ENCODE measurements around the gene BEAN1. TPM values are rescaled to one million over a fixed set of nuclear protein-coding genes. Genes with fewer than 3 reads are reported as not detected.

BEAN1 gene
- polyA plus RNA-seq, 1 of the 3 experiments (the other 2 are of a cell fraction): 0.07 TPM

DNA sequence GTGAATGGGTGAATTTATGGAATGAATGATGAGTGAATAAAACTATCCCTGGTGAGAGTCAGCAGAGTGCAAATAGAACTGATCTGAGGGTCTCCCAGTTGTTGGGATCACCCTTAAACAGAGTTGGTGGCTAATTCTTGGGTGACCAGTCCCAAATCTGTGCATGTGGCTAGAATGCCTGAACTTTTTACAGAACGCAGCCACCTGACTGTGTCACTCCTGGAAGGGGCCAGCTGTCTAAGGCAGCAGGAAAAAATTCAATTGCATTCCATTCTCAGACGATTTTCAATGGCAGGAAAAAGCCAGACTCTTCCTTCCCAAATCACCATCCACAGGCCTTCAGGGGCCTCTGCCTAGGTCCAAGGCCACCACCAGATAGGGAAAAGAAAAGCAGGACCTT is 43.5 kb downstream of the BEAN1 start (continued):
- TF ChIP-seq RAD21 (IDR thresholded peaks at IDR 0.05; ENCODE audit: low read length) (no peak), YY1 (IDR thresholded peaks at IDR 0.05; ENCODE audit: low read depth) (no peak), FOXM1 (IDR thresholded peaks at IDR 0.05; ENCODE audit: low read depth) (no peak), GATA2 (CRISPR knock-in tag; IDR thresholded peaks at IDR 0.05) (no peak), EP300 (IDR thresholded peaks at IDR 0.05; ENCODE audit: borderline replicate concordance in 1 of 2, low read depth in 1 of 2, low read length in 1 of 2) (no peak), EZH2phosphoT487 (IDR thresholded peaks at IDR 0.05; ENCODE audit: borderline replicate concordance, low read depth) (no peak), NFIC (IDR thresholded peaks at IDR 0.05; ENCODE audit: borderline replicate concordance) (no peak), GABPA (IDR thresholded peaks at IDR 0.05; ENCODE audit: low read depth) (no peak)
- TF ChIP-seq, protein P1, sequence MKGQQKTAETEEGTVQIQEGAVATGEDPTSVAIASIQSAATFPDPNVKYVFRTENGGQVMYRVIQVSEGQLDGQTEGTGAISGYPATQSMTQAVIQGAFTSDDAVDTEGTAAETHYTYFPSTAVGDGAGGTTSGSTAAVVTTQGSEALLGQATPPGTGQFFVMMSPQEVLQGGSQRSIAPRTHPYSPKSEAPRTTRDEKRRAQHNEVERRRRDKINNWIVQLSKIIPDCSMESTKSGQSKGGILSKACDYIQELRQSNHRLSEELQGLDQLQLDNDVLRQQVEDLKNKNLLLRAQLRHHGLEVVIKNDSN (IDR thresholded peaks at IDR 0.05; ENCODE audit: borderline replicate concordance, low read depth): no peak

GRCh38 chr16:66471264-66471663 is 44.2 kb downstream of the BEAN1 start:
- H3K27me3 ChIP-seq (ENCODE audit: insufficient read depth): no peaks in the 10 kb centered on the region; the same call in 1 of the 2 replicates
- no peaks in the 10 kb centered on the region for H3K9me2 ChIP-seq
- H3K27ac ChIP-seq (ENCODE audit: low read depth in 2 of 2, low read length in 1 of 2): no peak overlapping the region
- no peak overlapping the region for H3K9ac ChIP-seq
- H3K4me3 ChIP-seq (ENCODE audit: low read depth in 2 of 2, low read length in 1 of 2): no peak overlapping the region
- WGBS (ENCODE audit: low lambda C conversion rate): 100% methylated on average over 4 of the region's 10 CpGs
- no peaks in the 10 kb centered on the region for H3K4me1 ChIP-seq (ENCODE audit: control insufficient read depth in 1 of 2, insufficient read depth in 2 of 2, low read depth in 1 of 2, low read length in 1 of 2)
- no peak overlapping the region for H2AFZ ChIP-seq (ENCODE audit: low read depth)
- TF ChIP-seq FOXM1 (IDR thresholded peaks at IDR 0.05; ENCODE audit: low read depth) (no peak), EP300 (IDR thresholded peaks at IDR 0.05; ENCODE audit: borderline replicate concordance in 1 of 2, low read depth in 1 of 2, low read length in 1 of 2) (no peak), TEAD4 (IDR thresholded peaks at IDR 0.05; ENCODE audit: borderline replicate concordance, insufficient read depth) (no peak), TAF1 (IDR thresholded peaks at IDR 0.05; ENCODE audit: borderline replicate concordance, low read depth, low read length) (no peak), ZBTB33 (IDR thresholded peaks at IDR 0.05; ENCODE audit: borderline replicate concordance, low read depth) (no peak), EZH2phosphoT487 (IDR thresholded peaks at IDR 0.05; ENCODE audit: borderline replicate concordance, low read depth) (no peak), FOSL2 (IDR thresholded peaks at IDR 0.05; ENCODE audit: borderline replicate concordance, low read depth) (no peak)
- no peak overlapping the region for H3K4me2 ChIP-seq
- DNase-seq: no peak
- H3F3A ChIP-seq (replicated peaks; ENCODE audit: insufficient read depth): no peaks in the 10 kb centered on the region
- POLR2A ChIA-PET: no interaction called here
- no peaks in the 10 kb centered on the region for H3K9me3 ChIP-seq
- no peaks in the 10 kb centered on the region for H3K36me3 ChIP-seq (replicated peaks in 1 of 2; ENCODE audit: control insufficient read depth in 1 of 2, insufficient read depth in 2 of 2, low read length in 1 of 2)
- no peaks in the 10 kb centered on the region for H3K79me2 ChIP-seq (ENCODE audit: insufficient read depth)
- H4K20me1 ChIP-seq (ENCODE audit: insufficient read depth): no peaks in the 10 kb centered on the region
- CTCF ChIA-PET: interaction anchor here (1.3 to 22.3 kb wide), 2 partner anchors 12 to 68 kb away, joined by 4 to 299 read pairs; no protein-coding TSS in a partner anchor

Data from SK-N-SH (cell line).